Measurements from ENCODE around the gene ING4. TPM values are rescaled to one million over a fixed set of nuclear protein-coding genes. Genes with fewer than 3 reads are reported as not detected.

ING4 gene
- total RNA-seq, 2 experiments from 2014 or later = 24.9 TPM

DNA sequence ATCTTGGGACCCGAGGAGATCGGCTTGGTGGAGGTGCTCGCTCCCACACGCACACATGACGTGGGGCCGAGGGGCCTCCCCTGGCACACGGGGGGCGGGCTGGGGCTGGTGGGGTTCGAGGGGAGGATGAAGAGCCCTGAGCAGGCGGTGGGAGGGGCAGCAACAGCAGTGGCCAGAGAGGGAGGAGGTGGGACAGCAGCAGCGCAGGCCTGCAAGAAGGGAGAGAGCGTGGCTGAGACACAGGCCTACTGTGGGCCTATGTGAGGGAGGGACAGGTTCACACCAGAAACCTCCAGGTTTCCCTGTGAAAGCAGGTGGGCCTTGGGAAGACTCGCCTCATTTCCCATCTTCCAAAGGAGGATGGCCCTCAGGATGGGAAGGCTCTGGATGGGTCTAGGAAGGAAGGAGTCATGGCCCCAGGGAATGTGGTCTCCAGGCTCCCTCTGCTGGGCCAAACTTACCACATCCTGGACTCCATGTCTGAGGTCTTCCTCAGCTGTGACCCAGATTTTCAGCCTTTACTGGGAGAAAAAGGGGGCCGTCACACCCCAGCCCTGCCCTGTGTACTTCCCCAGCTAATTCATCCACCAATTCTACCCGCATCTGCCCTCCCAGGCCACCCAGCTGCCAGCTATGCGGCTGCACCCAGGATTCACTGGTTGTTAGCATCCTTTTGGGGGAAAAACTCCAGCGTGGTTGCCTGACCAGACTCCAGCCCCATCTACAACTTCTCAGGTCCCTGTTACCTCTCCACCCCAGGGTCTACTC lies 34.8 kb upstream of the ING4 start:
- DNase-seq (peak; percentile 41), ATAC-seq (peak; percentile 40)
- Mint-ChIP-seq H3K27ac (no peak overlapping the region), H3K36me3 (ENCODE audit: low read depth) (no peaks in the 10 kb centered on the region), H3K4me3 (no peak overlapping the region), H3K27me3 (ENCODE audit: low read depth) (peaks cover 40% of the 10 kb centered on the region), H3K4me1 (ENCODE audit: low read depth) (peaks cover 23% of the 10 kb centered on the region), H3K9me3 (ENCODE audit: insufficient read depth) (no peaks in the 10 kb centered on the region)
- POLR2A ChIA-PET = interaction anchor here (1.9 kb wide), 1 partner anchor 9 kb away, joined by 10 read pairs; the partner anchor contains the start of gene ZNF384
- CTCF ChIA-PET = interaction anchor here (0.9 to 1.6 kb wide), 7 partner anchors 8 to 146 kb away, joined by 3 to 7 read pairs (median 5); partner anchors contain the start of genes MLF2, NOP2 and ZNF384

DNA sequence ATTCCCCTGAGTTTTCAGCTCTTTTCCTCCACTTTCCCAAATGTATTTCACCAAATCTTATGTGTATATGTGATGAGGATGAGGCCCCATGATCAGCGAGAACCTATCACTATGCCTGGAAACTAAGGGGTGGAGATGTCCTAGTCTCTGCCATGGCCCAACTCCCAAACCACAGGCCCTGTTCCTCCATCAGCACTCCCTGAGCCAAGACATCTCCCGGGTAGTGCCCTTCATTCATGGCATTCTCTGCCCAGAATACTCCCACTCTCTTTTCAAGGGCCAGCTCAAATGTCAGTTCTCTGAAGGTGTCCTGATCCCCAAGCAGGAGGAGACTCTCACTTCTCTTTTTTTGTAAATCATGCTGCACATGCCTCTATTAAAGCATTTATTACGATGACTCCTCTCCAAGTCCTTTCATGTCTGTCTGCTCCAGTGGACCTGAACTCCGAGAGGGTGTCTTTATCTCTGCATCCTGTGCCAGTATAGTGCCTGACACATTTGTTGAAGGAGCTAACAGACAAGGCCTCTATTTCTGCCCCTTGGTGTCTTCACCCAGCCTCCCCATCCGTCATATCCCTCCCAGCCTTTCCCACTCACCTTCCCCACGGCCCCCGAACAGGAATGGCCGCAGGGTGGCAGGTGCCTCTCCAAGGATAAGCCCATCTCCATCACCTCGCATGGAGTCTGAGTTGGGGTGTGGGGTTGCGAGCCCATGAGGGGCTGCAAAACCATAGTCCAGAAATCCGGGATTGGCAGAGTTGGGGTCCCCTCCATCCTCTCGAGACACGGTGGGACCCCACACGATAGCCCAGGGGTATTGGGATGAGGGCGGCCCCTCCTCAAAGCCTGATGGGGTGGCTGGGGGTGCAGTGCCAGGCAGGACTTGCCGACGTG lies 34.0 kb upstream of the ING4 start:
- peaks cover 23% of the 10 kb centered on the region for H3K4me1 Mint-ChIP-seq (ENCODE audit: low read depth)
- DNase-seq = no peak
- no peaks in the 10 kb centered on the region for H3K36me3 Mint-ChIP-seq (ENCODE audit: low read depth)
- ChIA-PET CTCF (interaction anchor here (1.1 to 1.6 kb wide), 2 partner anchors 129 to 145 kb away, joined by 3 to 6 read pairs; partner anchors contain the start of gene NOP2), POLR2A (interaction anchor here (2.0 kb wide), 1 partner anchor 27 kb away, joined by 9 read pairs; the partner anchor contains the start of gene COPS7A)
- no peaks in the 10 kb centered on the region for H3K9me3 Mint-ChIP-seq (ENCODE audit: insufficient read depth)
- no peak for ATAC-seq
- peaks cover 31% of the 10 kb centered on the region for H3K27me3 Mint-ChIP-seq (ENCODE audit: low read depth)
- H3K4me3 Mint-ChIP-seq = no peak overlapping the region
- H3K27ac Mint-ChIP-seq = no peak overlapping the region

DNA sequence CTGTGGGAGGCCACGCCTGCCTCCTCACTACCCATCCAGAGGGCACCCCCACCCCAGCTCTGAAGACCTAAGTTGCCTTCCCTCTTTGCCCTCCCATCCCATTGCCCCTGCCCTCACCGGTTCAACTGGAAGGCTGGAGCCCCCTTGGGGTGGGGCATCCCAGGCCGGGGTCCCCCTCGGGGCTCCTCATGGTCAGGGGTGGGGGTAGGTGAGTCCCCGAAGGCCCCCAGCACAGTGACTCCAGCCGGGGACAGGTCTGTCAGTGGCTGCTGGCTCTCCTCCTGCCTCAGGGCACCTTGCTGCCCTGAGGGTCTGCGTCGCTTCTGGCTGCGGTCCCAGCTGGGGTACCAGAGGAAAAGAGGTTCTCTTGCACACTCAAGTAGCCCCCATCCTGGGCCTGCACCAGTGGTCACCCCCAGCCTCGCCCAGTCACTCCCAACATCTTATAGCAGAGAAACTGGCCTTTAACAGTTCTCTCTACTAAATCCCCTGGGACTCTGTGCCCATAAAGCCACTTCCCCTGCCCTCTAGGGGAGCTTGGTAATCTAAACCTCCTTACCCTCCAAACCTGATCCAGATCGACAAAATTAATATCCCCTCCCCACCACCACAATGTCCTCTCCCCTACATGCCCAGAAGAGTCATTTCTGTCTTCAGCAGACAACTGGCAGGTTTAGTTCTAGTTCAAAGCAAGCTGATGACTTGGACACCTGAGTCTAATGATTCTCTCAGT lies 32.6 kb upstream of the ING4 start:
- H3K9me3 Mint-ChIP-seq (ENCODE audit: insufficient read depth) = no peaks in the 10 kb centered on the region
- H3K27ac Mint-ChIP-seq = no peak overlapping the region
- ATAC-seq = no peak
- no peak for DNase-seq
- POLR2A ChIA-PET = interaction anchor here (0.8 to 2.0 kb wide), 3 partner anchors 28 to 57 kb away, joined by 3 to 9 read pairs (median 3); partner anchors contain the start of genes COPS7A and MLF2
- H3K36me3 Mint-ChIP-seq (ENCODE audit: low read depth) = no peaks in the 10 kb centered on the region
- H3K4me3 Mint-ChIP-seq = no peak overlapping the region
- H3K27me3 Mint-ChIP-seq (ENCODE audit: low read depth) = peaks cover 19% of the 10 kb centered on the region
- H3K4me1 Mint-ChIP-seq (ENCODE audit: low read depth) = peaks cover 23% of the 10 kb centered on the region
- CTCF ChIA-PET = interaction anchor here (0.5 to 1.5 kb wide), 2 partner anchors 9 to 28 kb away, joined by 3 to 5 read pairs; partner anchors contain the start of gene COPS7A

DNA sequence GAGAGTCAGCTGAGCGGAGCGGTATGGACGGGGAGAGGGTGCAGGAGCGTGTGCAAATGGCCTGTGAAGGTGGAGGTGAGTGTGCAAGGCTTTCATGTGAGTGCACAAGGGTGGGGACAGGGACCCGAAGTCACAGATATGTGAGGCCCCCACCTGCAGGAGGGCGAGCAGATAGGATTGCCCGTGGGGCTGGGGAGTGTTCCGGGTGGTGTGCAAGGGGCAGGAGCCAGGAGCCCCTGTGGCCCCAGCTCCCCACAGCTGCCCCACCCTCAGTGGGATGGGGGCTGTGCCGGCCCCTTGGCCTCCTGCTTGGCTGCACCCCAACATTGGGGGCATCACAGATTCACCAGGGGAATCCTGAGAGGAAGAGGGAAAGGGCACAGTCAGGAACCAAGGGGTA lies 31.8 kb upstream of the ING4 start:
- CTCF ChIA-PET = interaction anchor here (1.5 kb wide), 1 partner anchor 29 kb away, joined by 5 read pairs; the partner anchor contains the start of gene COPS7A
- Mint-ChIP-seq H3K4me3 (no peak overlapping the region), H3K27me3 (ENCODE audit: low read depth) (peaks cover 17% of the 10 kb centered on the region), H3K4me1 (ENCODE audit: low read depth) (peaks cover 29% of the 10 kb centered on the region), H3K36me3 (ENCODE audit: low read depth) (no peaks in the 10 kb centered on the region), H3K27ac (no peak overlapping the region), H3K9me3 (ENCODE audit: insufficient read depth) (no peaks in the 10 kb centered on the region)
- POLR2A ChIA-PET = interaction anchor here (0.8 to 2.0 kb wide), 2 partner anchors 29 to 44 kb away, joined by 3 to 9 read pairs; partner anchors contain the start of gene COPS7A
- ATAC-seq = no peak
- DNase-seq = no peak

DNA sequence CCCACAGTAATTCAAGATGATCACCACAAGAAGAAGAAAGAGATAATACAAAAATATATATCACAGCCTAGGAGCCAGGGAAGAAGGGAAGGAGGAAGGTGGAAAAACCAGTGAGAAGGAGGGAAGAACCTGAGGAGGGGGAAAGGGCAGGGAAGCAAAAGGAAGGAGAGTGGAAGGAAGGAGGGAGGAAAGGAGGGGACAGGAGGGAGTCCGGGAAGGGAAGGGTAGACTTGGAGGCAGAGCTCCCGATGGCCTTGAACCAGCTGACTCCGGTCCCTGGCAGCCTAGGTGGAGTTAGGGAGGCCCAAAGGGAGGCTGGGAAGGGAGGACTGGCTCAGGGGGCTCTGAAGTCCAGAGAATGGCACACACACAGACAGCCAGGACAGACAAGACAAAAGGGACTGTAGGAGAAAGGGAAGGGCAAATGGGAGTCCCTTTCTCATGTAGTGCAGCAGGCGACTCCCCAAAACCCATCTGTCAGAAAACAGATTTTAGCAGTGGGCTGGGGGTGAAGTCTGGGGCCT lies 31.0 kb upstream of the ING4 start:
- Mint-ChIP-seq H3K36me3 (ENCODE audit: low read depth) (no peaks in the 10 kb centered on the region), H3K4me3 (no peak overlapping the region), H3K9me3 (ENCODE audit: insufficient read depth) (no peaks in the 10 kb centered on the region), H3K4me1 (ENCODE audit: low read depth) (peaks cover 22% of the 10 kb centered on the region), H3K27me3 (ENCODE audit: low read depth) (peaks cover 10% of the 10 kb centered on the region), H3K27ac (peak overlapping the region; percentile 0)
- no peak for ATAC-seq
- ChIA-PET CTCF (interaction anchor here (1.2 to 1.7 kb wide), 2 partner anchors 10 to 75 kb away, joined by 3 to 6 read pairs; no protein-coding TSS in a partner anchor), POLR2A (no interaction called here)
- DNase-seq = no peak

DNA sequence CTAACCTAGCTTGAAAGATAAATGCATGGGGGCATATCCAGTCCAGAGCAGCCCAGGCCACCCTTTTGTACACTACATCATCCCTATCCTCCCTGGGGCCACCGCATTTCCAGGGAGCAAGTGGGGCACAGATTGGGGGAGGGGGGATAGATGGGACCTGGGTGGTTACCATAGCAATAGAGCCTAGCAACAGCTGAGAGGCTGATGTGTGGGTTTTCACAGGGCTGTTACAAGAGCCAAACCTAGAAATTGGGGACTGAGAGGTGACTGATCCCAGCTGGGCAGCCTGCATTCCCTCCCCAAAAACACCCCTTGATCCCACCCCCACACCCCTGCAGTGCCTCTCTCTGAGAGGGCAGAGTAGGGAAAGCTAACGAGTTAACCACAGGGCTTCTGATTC lies 30.0 kb upstream of the ING4 start:
- ChIA-PET CTCF (interaction anchor here (1.2 to 2.3 kb wide), 7 partner anchors 9 to 231 kb away, joined by 3 to 7 read pairs (median 4); partner anchors contain the start of gene COPS7A), POLR2A (interaction anchor here (1.6 kb wide), 1 partner anchor 32 kb away, joined by 4 read pairs; no protein-coding TSS in a partner anchor)
- DNase-seq = no peak
- no peak for ATAC-seq
- no peak overlapping the region for H3K4me3 Mint-ChIP-seq
- H3K27ac Mint-ChIP-seq = peak overlapping the region; percentile 7
- no peaks in the 10 kb centered on the region for H3K9me3 Mint-ChIP-seq (ENCODE audit: insufficient read depth)
- peaks cover 21% of the 10 kb centered on the region for H3K4me1 Mint-ChIP-seq (ENCODE audit: low read depth)
- H3K27me3 Mint-ChIP-seq (ENCODE audit: low read depth) = peaks cover under 1% of the 10 kb centered on the region
- peaks cover 5% of the 10 kb centered on the region for H3K36me3 Mint-ChIP-seq (ENCODE audit: low read depth)

DNA sequence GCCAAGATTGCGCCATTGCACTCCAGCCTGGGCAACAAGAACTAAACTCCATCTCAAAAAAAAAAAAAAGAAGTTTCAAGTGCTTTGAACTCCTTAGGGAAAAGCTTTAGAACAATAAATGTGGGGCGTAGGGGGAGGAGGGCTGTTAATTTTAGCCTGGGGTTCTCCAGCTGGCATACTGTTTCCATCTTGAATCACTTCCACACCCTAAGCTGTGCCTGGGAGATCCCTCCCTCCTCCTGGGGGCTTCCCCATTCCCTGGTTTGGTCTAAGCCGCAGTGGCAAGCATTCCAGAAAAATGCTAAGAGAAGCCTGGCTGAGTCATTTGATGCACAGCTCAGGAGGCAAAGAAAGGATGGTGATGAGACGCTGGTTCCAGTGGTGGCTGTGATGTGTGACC lies 28.6 kb upstream of the ING4 start:
- H3K9me3 Mint-ChIP-seq (ENCODE audit: insufficient read depth) = no peaks in the 10 kb centered on the region
- ChIA-PET CTCF (interaction anchor here (1.2 to 3.9 kb wide), 3 partner anchors 33 to 154 kb away, joined by 3 to 30 read pairs (median 7); partner anchors contain the start of gene COPS7A), POLR2A (interaction anchor here (0.6 to 1.6 kb wide), 2 partner anchors 33 to 293 kb away, joined by 4 read pairs; no protein-coding TSS in a partner anchor)
- peaks cover 18% of the 10 kb centered on the region for H3K36me3 Mint-ChIP-seq (ENCODE audit: low read depth)
- H3K4me3 Mint-ChIP-seq = peak overlapping the region; percentile 4
- peak overlapping the region; percentile 21 for H3K27ac Mint-ChIP-seq
- ATAC-seq (no peak), DNase-seq (no peak)
- peaks cover 35% of the 10 kb centered on the region for H3K4me1 Mint-ChIP-seq (ENCODE audit: low read depth)
- no peaks in the 10 kb centered on the region for H3K27me3 Mint-ChIP-seq (ENCODE audit: low read depth)

DNA sequence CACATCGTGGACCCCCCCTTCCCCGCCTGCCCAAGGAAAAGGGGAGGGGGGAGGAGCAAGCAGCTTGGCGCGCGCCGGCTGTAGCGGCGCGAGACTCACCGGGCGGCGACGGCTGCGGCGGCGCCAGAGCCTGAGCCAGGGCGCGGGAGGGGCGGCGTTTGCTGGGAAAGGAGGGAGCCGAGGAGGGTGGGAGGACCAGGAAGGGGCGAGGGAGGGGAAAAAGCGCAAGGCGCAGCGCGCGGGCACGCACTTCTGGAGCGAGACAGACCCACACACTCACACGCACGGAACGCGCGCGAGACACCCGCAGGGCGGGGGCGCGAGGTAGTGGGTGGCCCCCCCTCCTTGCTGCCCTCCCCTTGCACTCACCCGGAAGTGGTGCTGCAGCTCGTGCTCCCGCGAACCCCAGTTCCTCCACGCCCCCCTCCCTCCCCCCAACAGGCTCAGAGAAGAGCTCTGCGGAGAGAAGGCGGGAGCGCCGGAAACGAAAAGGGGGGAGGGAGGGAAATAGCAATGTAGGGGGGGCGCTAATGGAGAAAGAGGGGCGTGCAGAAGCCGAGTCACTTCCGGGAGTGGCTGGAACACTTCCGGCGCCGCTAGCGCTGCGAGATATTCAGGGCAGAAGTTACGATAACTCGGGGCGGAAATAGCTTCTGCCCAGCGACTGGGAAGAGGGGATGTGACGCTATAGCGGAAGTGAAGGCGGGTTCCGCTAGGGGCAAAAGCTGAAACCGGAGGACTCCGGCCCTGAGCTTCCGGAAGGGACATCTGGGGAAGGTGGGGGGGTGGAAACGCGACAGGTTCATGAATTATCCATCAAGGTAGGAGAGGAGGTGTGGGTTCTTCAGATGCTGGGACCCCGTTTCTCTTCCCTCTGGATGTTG lies 26.3 kb upstream of the ING4 start, which contains the start of gene ZNF384:
Gene ZNF384 (minus strand): TSS at position 377 of the 884 bp plus-strand sequence. CDS start 9,855 bp downstream, outside the sequence.
- ChIA-PET POLR2A (interaction anchor here (0.6 to 2.5 kb wide), 43 partner anchors 10 to 1451 kb away, joined by 3 to 69 read pairs (median 5); partner anchors contain the start of genes C12orf57, CDCA3, CHD4 and COPS7A), CTCF (interaction anchor here (0.6 to 3.9 kb wide), 31 partner anchors 9 to 183 kb away, joined by 3 to 30 read pairs (median 4); partner anchors contain the start of genes CDCA3, COPS7A, LPAR5 and MLF2)
- Mint-ChIP-seq H3K4me3 (peak within 1 kb of the TSS; percentile 95), H3K36me3 (ENCODE audit: low read depth) (peaks cover 37% of the 10 kb centered on the region), H3K27ac (peak within 1 kb of the TSS; percentile 94), H3K27me3 (ENCODE audit: low read depth) (no peaks in the 10 kb centered on the region), H3K9me3 (ENCODE audit: insufficient read depth) (no peaks in the 10 kb centered on the region), H3K4me1 (ENCODE audit: low read depth) (peaks cover 51% of the 10 kb centered on the region)
- DNase-seq = peak; percentile 98
- ATAC-seq = peak; percentile 83

DNA sequence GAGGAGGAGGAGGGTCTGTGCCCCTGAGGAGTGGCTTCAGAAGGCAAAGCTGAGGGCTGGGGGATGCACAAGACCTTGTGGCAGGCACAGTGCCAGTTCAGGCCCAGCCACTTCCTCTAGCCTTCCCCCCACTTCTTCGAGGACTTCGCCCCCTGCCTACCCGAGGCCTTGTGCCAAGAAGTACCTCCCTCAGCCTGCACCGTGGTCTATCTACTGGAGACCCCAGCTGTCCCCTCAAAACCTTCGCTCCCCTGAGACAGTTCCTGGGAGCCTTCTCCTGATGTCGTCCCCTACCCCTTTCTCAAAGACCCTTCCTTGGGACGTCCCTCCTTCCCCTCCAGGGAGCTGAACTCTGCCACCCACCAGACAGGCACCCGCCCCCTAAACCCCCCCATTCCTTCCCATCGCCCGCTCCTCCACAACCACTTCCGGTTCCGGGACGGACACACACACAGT lies 25.7 kb upstream of the ING4 start:
- CTCF ChIA-PET = interaction anchor here (0.6 to 3.9 kb wide), 25 partner anchors 9 to 163 kb away, joined by 3 to 30 read pairs (median 4); partner anchors contain the start of genes CDCA3, COPS7A, LPAR5 and MLF2
- POLR2A ChIA-PET = interaction anchor here (0.6 to 2.5 kb wide), 30 partner anchors 10 to 1451 kb away, joined by 3 to 69 read pairs (median 7); partner anchors contain the start of genes C12orf57, CDCA3, CHD4 and COPS7A
- peaks cover 52% of the 10 kb centered on the region for H3K4me1 Mint-ChIP-seq (ENCODE audit: low read depth)
- DNase-seq (peak; percentile 65), ATAC-seq (peak; percentile 21)
- H3K4me3 Mint-ChIP-seq = peak overlapping the region; percentile 95
- H3K9me3 Mint-ChIP-seq (ENCODE audit: insufficient read depth) = no peaks in the 10 kb centered on the region
- H3K27me3 Mint-ChIP-seq (ENCODE audit: low read depth) = no peaks in the 10 kb centered on the region
- peak overlapping the region; percentile 94 for H3K27ac Mint-ChIP-seq
- peaks cover 42% of the 10 kb centered on the region for H3K36me3 Mint-ChIP-seq (ENCODE audit: low read depth)
